ENCODE data around the gene TADA3. TPM values are rescaled to one million over a fixed set of nuclear protein-coding genes. Genes with fewer than 3 reads are reported as not detected.

Gene TADA3
- total and polyA plus RNA-seq, 9 of the 15 experiments (the other 6 are each of a cell fraction or from before 2014, with no cell fraction given): 4.1 to 110 (median 74.8) TPM

DNA sequence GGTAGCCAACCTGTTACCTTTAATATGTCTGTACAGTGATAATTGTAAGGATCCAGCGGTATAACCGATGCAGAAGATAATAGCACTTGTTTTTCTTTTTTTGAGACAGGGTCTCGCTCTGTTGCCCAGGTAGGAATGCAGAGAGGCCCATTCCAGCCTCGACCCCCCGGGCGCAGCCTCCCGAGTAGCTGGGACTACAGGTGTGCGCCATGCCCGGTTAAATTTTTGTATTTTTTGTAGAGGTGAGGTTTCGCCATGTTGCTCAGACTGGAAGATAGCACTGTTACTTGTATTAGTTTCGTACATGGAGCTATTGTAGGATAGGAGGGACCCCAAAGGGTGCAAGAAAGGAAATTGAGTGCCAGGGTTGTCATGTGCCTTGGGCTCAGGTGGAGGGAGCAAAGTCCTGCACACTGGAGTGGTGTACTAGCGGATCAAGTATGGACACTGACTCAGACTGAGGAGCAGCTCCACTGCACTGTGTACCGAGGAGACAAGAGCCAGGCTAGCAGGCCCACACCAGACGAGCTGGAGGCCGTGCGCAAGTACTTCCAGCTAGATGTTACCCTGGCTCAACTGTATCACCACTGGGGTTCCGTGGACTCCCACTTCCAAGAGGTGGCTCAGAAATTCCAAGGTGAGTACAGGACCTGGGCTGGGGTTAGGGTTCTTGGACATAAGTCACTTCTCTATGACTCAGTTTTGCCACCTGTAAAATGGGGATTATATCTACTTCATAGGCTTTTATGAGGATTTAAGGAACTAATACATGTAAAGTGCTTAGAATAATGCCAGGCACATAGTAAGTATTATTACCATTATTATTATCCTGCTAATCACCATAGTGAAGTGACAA is 41.5 kb downstream of the TADA3 start (continued):
- no peak for TF ChIP-seq HMG20A (CRISPR knock-in tag; conservative IDR thresholded peaks at IDR 0.05)
- TF ChIP-seq PCBP1 (IDR thresholded peaks at IDR 0.05; ENCODE audit: low read depth, low read length, poor library complexity, severe bottlenecking): no peak
- TF ChIP-seq ZNF766 (CRISPR knock-in tag; conservative IDR thresholded peaks at IDR 0.05): no peak
- TF ChIP-seq HDAC2 (IDR thresholded peaks at IDR 0.05): peak; percentile 89
- TF ChIP-seq, protein P1, sequence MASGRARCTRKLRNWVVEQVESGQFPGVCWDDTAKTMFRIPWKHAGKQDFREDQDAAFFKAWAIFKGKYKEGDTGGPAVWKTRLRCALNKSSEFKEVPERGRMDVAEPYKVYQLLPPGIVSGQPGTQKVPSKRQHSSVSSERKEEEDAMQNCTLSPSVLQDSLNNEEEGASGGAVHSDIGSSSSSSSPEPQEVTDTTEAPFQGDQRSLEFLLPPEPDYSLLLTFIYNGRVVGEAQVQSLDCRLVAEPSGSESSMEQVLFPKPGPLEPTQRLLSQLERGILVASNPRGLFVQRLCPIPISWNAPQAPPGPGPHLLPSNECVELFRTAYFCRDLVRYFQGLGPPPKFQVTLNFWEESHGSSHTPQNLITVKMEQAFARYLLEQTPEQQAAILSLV (tag; IDR thresholded peaks at IDR 0.05): no peak
- no peak for TF ChIP-seq MIER1 (IDR thresholded peaks at IDR 0.05; ENCODE audit: low read depth)
- no peak for TF ChIP-seq XRCC3 (IDR thresholded peaks at IDR 0.05)
- TF ChIP-seq HDAC1 (IDR thresholded peaks at IDR 0.05): peak in 1 of 2 experiments; percentile 50; a peak in 1 of 4 replicates
- TF ChIP-seq, protein P2, sequence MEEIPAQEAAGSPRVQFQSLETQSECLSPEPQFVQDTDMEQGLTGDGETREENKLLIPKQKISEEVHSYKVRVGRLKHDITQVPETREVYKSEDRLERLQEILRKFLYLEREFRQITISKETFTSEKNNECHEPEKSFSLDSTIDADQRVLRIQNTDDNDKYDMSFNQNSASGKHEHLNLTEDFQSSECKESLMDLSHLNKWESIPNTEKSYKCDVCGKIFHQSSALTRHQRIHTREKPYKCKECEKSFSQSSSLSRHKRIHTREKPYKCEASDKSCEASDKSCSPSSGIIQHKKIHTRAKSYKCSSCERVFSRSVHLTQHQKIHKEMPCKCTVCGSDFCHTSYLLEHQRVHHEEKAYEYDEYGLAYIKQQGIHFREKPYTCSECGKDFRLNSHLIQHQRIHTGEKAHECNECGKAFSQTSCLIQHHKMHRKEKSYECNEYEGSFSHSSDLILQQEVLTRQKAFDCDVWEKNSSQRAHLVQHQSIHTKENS (CRISPR knock-in tag; IDR thresholded peaks at IDR 0.05): no peak
- no peak for TF ChIP-seq KLF10 (CRISPR knock-in tag; IDR thresholded peaks at IDR 0.05)
- no peak for TF ChIP-seq KAT7 (CRISPR knock-in tag; IDR thresholded peaks at IDR 0.05; ENCODE audit: borderline replicate concordance)
- TF ChIP-seq SRSF1 (IDR thresholded peaks at IDR 0.05; ENCODE audit: low read depth, low read length): no peak
- TF ChIP-seq, protein P3, sequence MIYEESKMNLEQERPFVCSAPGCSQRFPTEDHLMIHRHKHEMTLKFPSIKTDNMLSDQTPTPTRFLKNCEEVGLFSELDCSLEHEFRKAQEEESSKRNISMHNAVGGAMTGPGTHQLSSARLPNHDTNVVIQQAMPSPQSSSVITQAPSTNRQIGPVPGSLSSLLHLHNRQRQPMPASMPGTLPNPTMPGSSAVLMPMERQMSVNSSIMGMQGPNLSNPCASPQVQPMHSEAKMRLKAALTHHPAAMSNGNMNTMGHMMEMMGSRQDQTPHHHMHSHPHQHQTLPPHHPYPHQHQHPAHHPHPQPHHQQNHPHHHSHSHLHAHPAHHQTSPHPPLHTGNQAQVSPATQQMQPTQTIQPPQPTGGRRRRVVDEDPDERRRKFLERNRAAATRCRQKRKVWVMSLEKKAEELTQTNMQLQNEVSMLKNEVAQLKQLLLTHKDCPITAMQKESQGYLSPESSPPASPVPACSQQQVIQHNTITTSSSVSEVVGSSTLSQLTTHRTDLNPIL (CRISPR knock-in tag; IDR thresholded peaks at IDR 0.05): no peak
- TF ChIP-seq ZNF589 (CRISPR knock-in tag; IDR thresholded peaks at IDR 0.05; ENCODE audit: low read depth): no peak
- TF ChIP-seq NFXL1 (CRISPR knock-in tag; IDR thresholded peaks at IDR 0.05): no peak

Measured in K562 (cell line).